HFF-Myc (cell line): ENCODE measurements around the gene HIRIP3.
"Not testable (repeated sequence)": the region's sequence is repeated elsewhere in the genome, so short reads cannot be mapped to it uniquely, and the experiment has no call there.

ENCODE experiments used
- DNase-seq: peaks from one replicate; pipeline ENCODE4 v3.0.0-alpha.2; 2011; ENCODE audit warnings: low read depth; ENCODE audit errors: extremely low read depth
- H3K4me3 ChIP-seq: replicated peaks from 2 replicates; pipeline ENCODE4 v1.5.1; 2011; ENCODE audit warnings: low read depth, mild to moderate bottlenecking, control low read depth, low read length
- CTCF ChIP-seq: IDR thresholded peaks from 2 replicates; pipeline ENCODE4 v1.5.1; 2012; ENCODE audit warnings: mild to moderate bottlenecking, low read depth, low read length, control low read depth; ENCODE audit errors: missing control alignments

The HIRIP3 gene

GRCh38 chr16:30016555-30017276, 21.3 kb upstream of the HIRIP3 start:
- H3K4me3 ChIP-seq, result no peak overlapping the region
- TF ChIP-seq CTCF, result no peak
- DNase-seq, result no peak

- H3K4me3 ChIP-seq, DNase-seq: not testable (repeated sequence)
These were observed 20.0 kb upstream of the HIRIP3 start for GRCh38 chr16:30015450-30015849.

- not testable (repeated sequence) for H3K4me3 ChIP-seq, DNase-seq
These were observed 17.2 kb upstream of the HIRIP3 start for GRCh38 chr16:30012598-30012997.

- TF ChIP-seq CTCF, result no peak
- no peak for DNase-seq
- no peak overlapping the region for H3K4me3 ChIP-seq
These were observed 16.5 kb upstream of the HIRIP3 start for GRCh38 chr16:30011714-30012504.

GRCh38 chr16:30010844-30011713, 15.7 kb upstream of the HIRIP3 start, which contains the start of gene DOC2A:
DOC2A (minus strand) TSS chr16:30011027; CDS start chr16:30010222, 805 bp downstream.
- DNase-seq, result no peak
- H3K4me3 ChIP-seq, result peak within 1 kb of the TSS; percentile 38
- no peak for TF ChIP-seq CTCF

- DNase-seq, result no peak
- peak overlapping the region; percentile 38 for H3K4me3 ChIP-seq
- TF ChIP-seq CTCF, result no peak
These were observed 14.8 kb upstream of the HIRIP3 start for GRCh38 chr16:30009990-30010843.
